Neural progenitor cell (in vitro differentiated cells): Measurements from ENCODE around the gene VPS72. TPM values are rescaled to one million over a fixed set of nuclear protein-coding genes. Genes with fewer than 3 reads are reported as not detected.

Source experiments
- DNase-seq: peaks from one replicate; pipeline ENCODE4 v3.0.0-alpha.2; 2016; ENCODE audit warnings: low spot score
- H2AFZ ChIP-seq: fragments of 200-600 bp; sonication (generic); replicated peaks from 2 replicates; pipeline ENCODE4 v1.6.1; 2016; ENCODE audit warnings: antibody characterized with exemption
- H3F3A ChIP-seq: fragments of 200-600 bp; sonication (generic); 2 replicates; pipeline ENCODE4 v1.6.1; 2016; ENCODE audit warnings: antibody characterized with exemption, low read depth
- H3K27ac ChIP-seq: fragments of 200-600 bp; sonication (generic); 2 replicates; pipeline ENCODE4 v1.5.1; 2016; ENCODE audit warnings: mild to moderate bottlenecking
- H3K27me3 ChIP-seq: fragments of 200-600 bp; sonication (generic); 2 replicates; pipeline ENCODE4 v1.6.1; 2016; ENCODE audit warnings: mild to moderate bottlenecking, moderate library complexity
- H3K36me3 ChIP-seq: fragments of 200-600 bp; sonication (generic); 2 replicates; pipeline ENCODE4 v1.5.1; 2016
- H3K4me1 ChIP-seq: fragments of 200-600 bp; sonication (generic); 2 replicates; pipeline ENCODE4 v1.6.1; 2016; ENCODE audit warnings: mixed run types
- H3K4me2 ChIP-seq: fragments of 200-600 bp; sonication (generic); 2 replicates; pipeline ENCODE4 v1.6.1; 2016
- H3K4me3 ChIP-seq: fragments of 200-600 bp; sonication (generic); 2 replicates; pipeline ENCODE4 v1.5.1; 2016
- H3K79me2 ChIP-seq: fragments of 200-600 bp; sonication (generic); 2 replicates; pipeline ENCODE4 v1.6.1; 2016; ENCODE audit warnings: low read depth
- H3K9ac ChIP-seq: fragments of 200-600 bp; sonication (generic); 2 replicates; pipeline ENCODE4 v1.6.1; 2016
- H3K9me3 ChIP-seq: fragments of 200-600 bp; sonication (generic); 2 replicates; pipeline ENCODE4 v1.5.1; 2016; ENCODE audit warnings: low read depth
- H4K20me1 ChIP-seq: fragments of 200-600 bp; sonication (generic); 2 replicates; pipeline ENCODE4 v1.6.1; 2016; ENCODE audit warnings: low read depth
- H3K27ac Mint-ChIP-seq: 3 replicates; pipeline ENCODE4 v1.8.0; 2021; ENCODE audit warnings: mixed read lengths
- H3K27me3 Mint-ChIP-seq: 2 replicates; pipeline ENCODE4 v1.8.0; 2022; ENCODE audit warnings: low read depth, mild to moderate bottlenecking, inconsistent platforms, moderate library complexity, mixed read lengths; ENCODE audit not compliant: insufficient read depth
- H3K36me3 Mint-ChIP-seq: 3 replicates; pipeline ENCODE4 v1.8.0; 2021; ENCODE audit warnings: mixed read lengths
- H3K4me1 Mint-ChIP-seq: 3 replicates; pipeline ENCODE4 v1.8.0; 2021; ENCODE audit warnings: mixed read lengths
- H3K4me3 Mint-ChIP-seq: 3 replicates; pipeline ENCODE4 v1.8.0; 2021; ENCODE audit warnings: mild to moderate bottlenecking, moderate library complexity, mixed read lengths
- H3K9me3 Mint-ChIP-seq: 3 replicates; pipeline ENCODE4 v1.8.0; 2020; ENCODE audit warnings: mixed read lengths
- CTCF ChIP-seq: fragments of 200-600 bp; sonication (generic); IDR thresholded peaks from 2 replicates; pipeline ENCODE4 v1.5.1; 2017; ENCODE audit warnings: antibody characterized with exemption, mild to moderate bottlenecking
- EZH2 ChIP-seq: fragments of 200-600 bp; sonication (generic); IDR thresholded peaks from 2 replicates; pipeline ENCODE4 v1.6.1; 2017; ENCODE audit warnings: antibody characterized with exemption, mild to moderate bottlenecking, moderate library complexity
- EZH2phosphoT487 ChIP-seq: fragments of 200-600 bp; sonication (generic); IDR thresholded peaks from 2 replicates; pipeline ENCODE4 v1.6.1; 2017; ENCODE audit warnings: antibody characterized with exemption
- total RNA-seq: library from RNA; depleted of rRNA; stranded (reverse); fragments of >200 nt; gene quantifications from 2 replicates; pipeline ENCODE4 v1.2.3, GENCODE V29; 2015; ENCODE audit warnings: low replicate concordance

VPS72 gene
- total RNA-seq, result 107 and 117 TPM in 2 replicates

- Histone ChIP-seq H3K27me3 (peaks cover 4% of the 10 kb centered on the region), H2AFZ (peak within 1 kb of the TSS; percentile 96), H3K4me1 (peaks cover 8% of the 10 kb centered on the region), H3F3A (peaks cover 6% of the 10 kb centered on the region), H3K4me2 (peak within 1 kb of the TSS; percentile 99), H3K4me3 (peak within 1 kb of the TSS; percentile 99), H3K79me2 (peaks cover 41% of the 10 kb centered on the region), H3K27ac (peak within 1 kb of the TSS; percentile 94), H3K9ac (peak within 1 kb of the TSS; percentile 95), H4K20me1 (no peaks in the 10 kb centered on the region), H3K36me3 (peaks cover 2% of the 10 kb centered on the region), H3K9me3 (no peaks in the 10 kb centered on the region)
- peak; percentile 94 for DNase-seq
- H3K27ac Mint-ChIP-seq, result peak within 1 kb of the TSS; percentile 99
- peaks cover 12% of the 10 kb centered on the region for H3K36me3 Mint-ChIP-seq
- H3K27me3 Mint-ChIP-seq, result peaks cover 4% of the 10 kb centered on the region
- peak within 1 kb of the TSS; percentile 100 for H3K4me3 Mint-ChIP-seq
- TF ChIP-seq EZH2phosphoT487 (no peak), EZH2 (peak; percentile 29), CTCF (no peak)
- no peaks in the 10 kb centered on the region for H3K9me3 Mint-ChIP-seq
- peaks cover 17% of the 10 kb centered on the region for H3K4me1 Mint-ChIP-seq
Observed at GRCh38 chr1:151189637-151190445, at the start of gene VPS72. TSS of gene VPS72 (minus strand) at chr1:151190197. CDS start at chr1:151190121, 76 bp downstream.

- peaks cover 16% of the 10 kb centered on the region for H3K36me3 ChIP-seq
- peaks cover 7% of the 10 kb centered on the region for H4K20me1 ChIP-seq
- TF ChIP-seq EZH2, result no peak
- no peak for TF ChIP-seq EZH2phosphoT487
- TF ChIP-seq CTCF, result no peak
- Mint-ChIP-seq H3K27ac (no peak overlapping the region), H3K4me3 (no peak overlapping the region), H3K4me1 (peaks cover 3% of the 10 kb centered on the region), H3K27me3 (peaks cover 4% of the 10 kb centered on the region), H3K36me3 (peaks cover 45% of the 10 kb centered on the region), H3K9me3 (no peaks in the 10 kb centered on the region)
- no peaks in the 10 kb centered on the region for H3K79me2 ChIP-seq
- H3F3A ChIP-seq, result peaks cover 21% of the 10 kb centered on the region
- no peak overlapping the region for H3K9ac ChIP-seq
- no peak for DNase-seq
- no peak overlapping the region for H3K4me3 ChIP-seq
- no peak overlapping the region for H2AFZ ChIP-seq
- H3K27me3 ChIP-seq, result no peaks in the 10 kb centered on the region
- no peaks in the 10 kb centered on the region for H3K9me3 ChIP-seq
- no peaks in the 10 kb centered on the region for H3K4me1 ChIP-seq
- no peak overlapping the region for H3K4me2 ChIP-seq
- no peak overlapping the region for H3K27ac ChIP-seq
Observed at GRCh38 chr1:151238467-151238739, 48.4 kb upstream of the VPS72 start.

GRCh38 chr1:151237678-151238466, 47.9 kb upstream of the VPS72 start:
- Mint-ChIP-seq H3K4me3 (no peak overlapping the region), H3K9me3 (no peaks in the 10 kb centered on the region), H3K4me1 (no peaks in the 10 kb centered on the region), H3K36me3 (peaks cover 41% of the 10 kb centered on the region), H3K27me3 (peaks cover 4% of the 10 kb centered on the region), H3K27ac (no peak overlapping the region)
- TF ChIP-seq EZH2 (no peak), EZH2phosphoT487 (no peak), CTCF (no peak)
- no peaks in the 10 kb centered on the region for H3K4me1 ChIP-seq
- DNase-seq, result no peak
- no peak overlapping the region for H3K27ac ChIP-seq
- H3K9me3 ChIP-seq, result no peaks in the 10 kb centered on the region
- H3K27me3 ChIP-seq, result no peaks in the 10 kb centered on the region
- peaks cover 16% of the 10 kb centered on the region for H3K36me3 ChIP-seq
- H3K4me3 ChIP-seq, result no peak overlapping the region
- no peak overlapping the region for H3K9ac ChIP-seq
- H3K79me2 ChIP-seq, result no peaks in the 10 kb centered on the region
- no peak overlapping the region for H2AFZ ChIP-seq
- no peak overlapping the region for H3K4me2 ChIP-seq
- H3F3A ChIP-seq, result peaks cover 16% of the 10 kb centered on the region
- peaks cover 7% of the 10 kb centered on the region for H4K20me1 ChIP-seq
